Activated CD4-positive, alpha-beta T cell treated with anti-CD3 and anti-CD28 coated beads for 24 hours (primary cell): Measurements from ENCODE around the gene MGAT5B.

ENCODE experiments used
- DNase-seq, 2 donors: peaks; one replicate each; pipeline ENCODE4 v3.0.0-alpha.2; 2020; ENCODE audit warnings: low read depth in 2 of 2

The MGAT5B gene

GRCh38 chr17:76905036-76905435 is 36.8 kb downstream of the MGAT5B start:
- DNase-seq: no peak

- DNase-seq: no peak
Measured at GRCh38 chr17:76905836-76906235, 37.6 kb downstream of the MGAT5B start.

- DNase-seq: no peak
Measured at GRCh38 chr17:76906463-76906862, 38.3 kb downstream of the MGAT5B start.

- no peak for DNase-seq
Measured at GRCh38 chr17:76907352-76907751, 39.1 kb downstream of the MGAT5B start.

- peak in 1 of 2 donors; percentile 8 for DNase-seq
Measured at GRCh38 chr17:76909971-76910760, 42.0 kb downstream of the MGAT5B start.

- no peak for DNase-seq
Measured at GRCh38 chr17:76911299-76912017, 43.3 kb downstream of the MGAT5B start.

GRCh38 chr17:76912421-76913164 is 44.4 kb downstream of the MGAT5B start:
- DNase-seq: no peak

- DNase-seq: no peak
Measured at GRCh38 chr17:76914937-76915336, 46.7 kb downstream of the MGAT5B start.

- DNase-seq: no peak
Measured at GRCh38 chr17:76915840-76916510, 47.8 kb downstream of the MGAT5B start.

- DNase-seq: no peak
Measured at GRCh38 chr17:76917829-76918228, 49.6 kb downstream of the MGAT5B start.

GRCh38 chr17:76918811-76919210 is 50.6 kb downstream of the MGAT5B start:
- DNase-seq: no peak

- DNase-seq: no peak
Measured at GRCh38 chr17:76920364-76921139, 52.3 kb downstream of the MGAT5B start.

- DNase-seq: no peak
Measured at GRCh38 chr17:76921340-76922036, 53.3 kb downstream of the MGAT5B start.

- DNase-seq: no peak
Measured at GRCh38 chr17:76922084-76922483, 53.9 kb downstream of the MGAT5B start.

- no peak for DNase-seq
Measured at GRCh38 chr17:76922967-76923366, 54.8 kb downstream of the MGAT5B start.

- DNase-seq: no peak
Measured at GRCh38 chr17:76923491-76923890, 55.3 kb downstream of the MGAT5B start.

GRCh38 chr17:76924345-76925342 is 56.4 kb downstream of the MGAT5B start:
- DNase-seq: no peak

GRCh38 chr17:76925441-76925891 is 57.3 kb downstream of the MGAT5B start:
- no peak for DNase-seq

GRCh38 chr17:76926237-76926866 is 58.1 kb downstream of the MGAT5B start:
- no peak for DNase-seq
